B cell (primary cell): ENCODE results near the gene GNPAT. TPM values are rescaled to one million over a fixed set of nuclear protein-coding genes. Genes with fewer than 3 reads are reported as not detected.

Experiments
- ATAC-seq: fragments of 200-7000 bp; cut with Tn5 transposase; one replicate; pipeline ENCODE4 v1.10.0; 2021; ENCODE audit warnings: low read depth, mild to moderate bottlenecking, moderate number of reproducible peaks, moderate library complexity
- CTCF ChIA-PET: fragments of 350-600 bp; sonication (Branson Sonifier 250); formaldehyde crosslinking; loops from one replicate; lab custom pipeline; 2021; ENCODE audit warnings: antibody characterized with exemption, inconsistent platforms; lab: Charles Lee
- POLR2A ChIA-PET: fragments of 350-600 bp; sonication (Branson Sonifier 250); formaldehyde crosslinking; loops from one replicate; lab custom pipeline; 2021; ENCODE audit warnings: antibody characterized with exemption; lab: Charles Lee
- DNase-seq: peaks from one replicate; pipeline ENCODE4 v3.0.0; 2013
- H2AFZ ChIP-seq: 2 replicates; pipeline ENCODE4 v1.6.1; 2012; ENCODE audit warnings: mild to moderate bottlenecking, low read depth, low read length; ENCODE audit not compliant: insufficient read depth, poor library complexity, severe bottlenecking
- H3K27ac ChIP-seq, 2 donors: 1 replicate in 1 of 2; 2 replicates in 1 of 2; pipeline ENCODE4 v1.5.1; 2012 to 2013; ENCODE audit warnings: low read length in 2 of 2, mild to moderate bottlenecking in 2 of 2, moderate library complexity in 1 of 2
- H3K27me3 ChIP-seq, 4 experiments: fragments of 200-600 bp in 1 of 4; sonication (generic) in 1 of 4; replicated peaks in 1 of 4; 1 replicate in 2 of 4; 2 replicates in 2 of 4; pipeline versions ENCODE4 v1.6.1 to v1.7.0; 2013 to 2016; ENCODE audit warnings: low read length in 3 of 4, mild to moderate bottlenecking in 2 of 4, mixed read lengths in 1 of 4, moderate library complexity in 1 of 4; ENCODE audit not compliant: insufficient read depth in 4 of 4, control insufficient read depth in 3 of 4; ENCODE audit errors: control extremely low read depth in 1 of 4
- H3K36me3 ChIP-seq, 2 experiments: replicated peaks in 1 of 2; 1 replicate in 1 of 2; 2 replicates in 1 of 2; pipeline versions ENCODE4 v1.6.1 to v1.7.1; 2013; ENCODE audit warnings: low read length in 1 of 2; ENCODE audit not compliant: insufficient read depth in 2 of 2, control insufficient read depth in 1 of 2; ENCODE audit errors: control extremely low read depth in 1 of 2, extremely low read depth in 1 of 2
- H3K4me1 ChIP-seq, 2 donors: fragments of 200-600 bp in 1 of 2; sonication (generic) in 1 of 2; 1 replicate in 1 of 2; 2 replicates in 1 of 2; pipeline versions ENCODE4 v1.5.1 to v1.6.1; 2013 to 2017; ENCODE audit warnings: low read length in 2 of 2; ENCODE audit not compliant: control insufficient read depth in 2 of 2, insufficient read depth in 2 of 2
- H3K4me2 ChIP-seq: replicated peaks from 2 replicates; pipeline ENCODE3; 2012; ENCODE audit warnings: mild to moderate bottlenecking, low read depth, low read length; ENCODE audit not compliant: poor library complexity, severe bottlenecking
- H3K4me3 ChIP-seq, 5 experiments: fragments of 200-600 bp in 1 of 5; sonication (generic) in 1 of 5; 1 replicate in 3 of 5; 2 replicates in 2 of 5; pipeline versions ENCODE4 v1.5.1 to v1.7.0; 2011 to 2016; ENCODE audit warnings: low read length in 4 of 5, mild to moderate bottlenecking in 4 of 5, low read depth in 2 of 5, control low read depth in 1 of 5, moderate library complexity in 1 of 5; ENCODE audit not compliant: insufficient read depth in 1 of 5; ENCODE audit errors: control extremely low read depth in 1 of 5, extremely low read depth in 1 of 5
- H3K79me2 ChIP-seq: fragments of 200-600 bp; sonication (generic); one replicate; pipeline ENCODE4 v1.6.0; 2016; ENCODE audit warnings: low read length; ENCODE audit not compliant: control insufficient read depth, insufficient read depth
- H3K9ac ChIP-seq: fragments of 200-600 bp; sonication (generic); 2 replicates; pipeline ENCODE4 v1.6.1; 2017; ENCODE audit warnings: mild to moderate bottlenecking, low read length, moderate library complexity
- H3K9me3 ChIP-seq, 3 donors: one replicate each; pipeline versions ENCODE4 v1.6.1 to v1.7.1; 2013; ENCODE audit warnings: low read length in 2 of 3; ENCODE audit not compliant: control insufficient read depth in 2 of 3, insufficient read depth in 1 of 3; ENCODE audit errors: control extremely low read depth in 1 of 3
- H4K20me1 ChIP-seq: 2 replicates; pipeline ENCODE4 v1.6.0; 2012; ENCODE audit warnings: mild to moderate bottlenecking, low read length; ENCODE audit not compliant: insufficient read depth, control insufficient read depth, poor library complexity, severe bottlenecking
- H3K27ac Mint-ChIP-seq: one replicate; pipeline ENCODE4 v1.8.0; 2021; ENCODE audit warnings: mixed read lengths
- H3K27me3 Mint-ChIP-seq: one replicate; pipeline ENCODE4 v1.8.0; 2021; ENCODE audit warnings: mixed read lengths
- H3K4me1 Mint-ChIP-seq: one replicate; pipeline ENCODE4 v1.8.0; 2021; ENCODE audit warnings: mixed read lengths
- H3K4me3 Mint-ChIP-seq: one replicate; pipeline ENCODE4 v1.8.0; 2021; ENCODE audit warnings: mixed read lengths
- H3K9me3 Mint-ChIP-seq: one replicate; pipeline ENCODE4 v1.8.0; 2022; ENCODE audit warnings: mixed read lengths; ENCODE audit not compliant: insufficient read depth
- EZH2 ChIP-seq: IDR thresholded peaks from 2 replicates; pipeline ENCODE4 v1.6.1; 2012; ENCODE audit warnings: borderline replicate concordance, low read depth, mild to moderate bottlenecking, moderate library complexity, low read length; ENCODE audit not compliant: insufficient read depth, poor library complexity, severe bottlenecking
- WGBS: methylation state at CpG from one replicate; pipeline ENCODE4 v1.1.5; 2013; ENCODE audit warnings: missing lambda C conversion rate; ENCODE audit not compliant: insufficient coverage; 5-methylcytosine and 5-hydroxymethylcytosine counted together
- intact Hi-C: fragments of 100-400 bp; cut with micrococcal nuclease; formaldehyde crosslinking; loops from one replicate; pipeline ENCODE4 v1.10.0; 2022
- polyA minus RNA-seq: library from RNA; depleted of rRNA, polyadenylated mRNA; stranded (reverse); fragments of >200 nt; gene quantifications from 2 replicates; pipeline ENCODE4 v1.2.3, GENCODE V29; 2012
- polyA plus RNA-seq: library from polyadenylated mRNA; depleted of rRNA; stranded (reverse); fragments of >200 nt; gene quantifications from 2 replicates; pipeline ENCODE4 v1.2.3, GENCODE V29; 2012
- total RNA-seq, 2 donors: library from RNA; stranded (reverse); fragments of 120-200 nt in 1 of 2; gene quantifications; 1 replicate in 1 of 2; 2 replicates in 1 of 2; pipeline versions ENCODE4 v1.2.3 to v1.2.4, GENCODE V29; 2013 to 2022
- TF ChIP-seq, protein P1 (sequence below): fragments of 200-600 bp; IDR thresholded peaks from one replicate; pipeline ENCODE4 v1.8.0; 2022; ENCODE audit warnings: antibody characterized with exemption, mild to moderate bottlenecking

The GNPAT gene
- total RNA-seq (48.0 and 49.0 TPM in 2 replicates), polyA plus RNA-seq (19.5 and 23.1 TPM in 2 replicates), polyA minus RNA-seq (8.4 and 20.3 TPM in 2 replicates)
- 50.5 TPM for total RNA-seq (2013)

- no peaks in the 10 kb centered on the region for H3K9me3 ChIP-seq
- ChIA-PET CTCF (interaction anchor here (1.1 to 1.7 kb wide), 2 partner anchors 8 to 26 kb away, joined by 4 to 5 read pairs; no protein-coding TSS in a partner anchor), POLR2A (interaction anchor here (0.7 to 1.0 kb wide), 2 partner anchors 26 to 1733 kb away, joined by 3 to 4 read pairs; no protein-coding TSS in a partner anchor)
- H3K4me3 ChIP-seq = peak within 1 kb of the TSS; percentile 78 to 92 (median 88)
- Mint-ChIP-seq H3K4me1 (peaks cover 68% of the 10 kb centered on the region), H3K4me3 (peak within 1 kb of the TSS; percentile 96), H3K27ac (peak within 1 kb of the TSS; percentile 95), H3K9me3 (no peaks in the 10 kb centered on the region), H3K27me3 (no peaks in the 10 kb centered on the region)
- H3K36me3 ChIP-seq = peaks cover 4 to 24% of the 10 kb centered on the region in 2 experiments
- DNase-seq = peak; percentile 93
- intact Hi-C loops = loop anchor here (1.0 to 5.0 kb wide), 8 partner anchors 30 to 1734 kb away; partner anchors contain the start of genes ARV1, COG2, EGLN1 and NUP133
- H3K4me2 ChIP-seq = peak within 1 kb of the TSS; percentile 77
- no peaks in the 10 kb centered on the region for H3K27me3 ChIP-seq
- H3K27ac ChIP-seq = peak within 1 kb of the TSS; percentile 76 to 87
- peaks cover 23 to 29% of the 10 kb centered on the region in 2 donors for H3K4me1 ChIP-seq
- ATAC-seq = peak; percentile 96
- TF ChIP-seq, protein P1, sequence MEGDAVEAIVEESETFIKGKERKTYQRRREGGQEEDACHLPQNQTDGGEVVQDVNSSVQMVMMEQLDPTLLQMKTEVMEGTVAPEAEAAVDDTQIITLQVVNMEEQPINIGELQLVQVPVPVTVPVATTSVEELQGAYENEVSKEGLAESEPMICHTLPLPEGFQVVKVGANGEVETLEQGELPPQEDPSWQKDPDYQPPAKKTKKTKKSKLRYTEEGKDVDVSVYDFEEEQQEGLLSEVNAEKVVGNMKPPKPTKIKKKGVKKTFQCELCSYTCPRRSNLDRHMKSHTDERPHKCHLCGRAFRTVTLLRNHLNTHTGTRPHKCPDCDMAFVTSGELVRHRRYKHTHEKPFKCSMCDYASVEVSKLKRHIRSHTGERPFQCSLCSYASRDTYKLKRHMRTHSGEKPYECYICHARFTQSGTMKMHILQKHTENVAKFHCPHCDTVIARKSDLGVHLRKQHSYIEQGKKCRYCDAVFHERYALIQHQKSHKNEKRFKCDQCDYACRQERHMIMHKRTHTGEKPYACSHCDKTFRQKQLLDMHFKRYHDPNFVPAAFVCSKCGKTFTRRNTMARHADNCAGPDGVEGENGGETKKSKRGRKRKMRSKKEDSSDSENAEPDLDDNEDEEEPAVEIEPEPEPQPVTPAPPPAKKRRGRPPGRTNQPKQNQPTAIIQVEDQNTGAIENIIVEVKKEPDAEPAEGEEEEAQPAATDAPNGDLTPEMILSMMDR = no peak
- H3K9ac ChIP-seq = peak within 1 kb of the TSS; percentile 95
- H2AFZ ChIP-seq = peak within 1 kb of the TSS; percentile 98
- whole genome bisulfite sequencing = 0% methylated on average over 39 of the region's 51 CpGs
- H3K79me2 ChIP-seq = peaks cover 94% of the 10 kb centered on the region
- peaks cover 11% of the 10 kb centered on the region for H4K20me1 ChIP-seq
These were observed at the start of gene GNPAT for GRCh38 chr1:231240883-231241735. GNPAT (plus strand) TSS chr1:231241212; CDS start chr1:231241379, 167 bp downstream.

GRCh38 chr1:231192620-231193163 lies 48.3 kb upstream of the GNPAT start:
- intact Hi-C loops = no loop called here
- H2AFZ ChIP-seq = no peak overlapping the region
- POLR2A ChIA-PET = no interaction called here
- WGBS = 76% methylated on average over 12 of the region's 12 CpGs
- H3K27me3 Mint-ChIP-seq = peaks cover 34% of the 10 kb centered on the region
- DNase-seq (no peak), ATAC-seq (no peak)
- H4K20me1 ChIP-seq = no peaks in the 10 kb centered on the region
- no peak overlapping the region for H3K4me2 ChIP-seq
- no peak overlapping the region for H3K4me3 Mint-ChIP-seq
- peaks cover 0 to 9% (median 0%) of the 10 kb centered on the region in 3 donors for H3K9me3 ChIP-seq
- no peaks in the 10 kb centered on the region for H3K79me2 ChIP-seq
- H3K4me1 Mint-ChIP-seq = no peaks in the 10 kb centered on the region
- H3K9ac ChIP-seq = no peak overlapping the region
- H3K9me3 Mint-ChIP-seq = no peaks in the 10 kb centered on the region
- no peak overlapping the region for H3K4me3 ChIP-seq
- H3K36me3 ChIP-seq = no peaks in the 10 kb centered on the region
- CTCF ChIA-PET = no interaction called here
- no peak overlapping the region for H3K27ac Mint-ChIP-seq
- no peak overlapping the region for H3K27ac ChIP-seq
- TF ChIP-seq, protein P1 = no peak
- no peak for TF ChIP-seq EZH2
- H3K4me1 ChIP-seq = no peaks in the 10 kb centered on the region
- peaks cover 0 to 27% (median 1%) of the 10 kb centered on the region in 4 experiments for H3K27me3 ChIP-seq
